HCT116 (cell line): Measurements from ENCODE around the gene DMXL1. TPM values are rescaled to one million over a fixed set of nuclear protein-coding genes. Genes with fewer than 3 reads are reported as not detected.

Source experiments
- ATAC-seq: fragments of 200-7000 bp; cut with Tn5 transposase; 2 replicates; pipeline ENCODE4 v1.9.1; 2020; ENCODE audit warnings: mild to moderate bottlenecking, moderate library complexity
- BruUV-seq: library from RNA; stranded (reverse); fragments of 400-500 nt; replicated peaks from 2 replicates; lab custom pipeline; 2021; lab: Mats Ljungman, UMichigan
- CTCF ChIA-PET: fragments of 300-600 bp; sonication (Branson Sonifier 250); formaldehyde crosslinking; loops from one replicate; lab custom pipeline; 2021; ENCODE audit warnings: antibody characterized with exemption; lab: Charles Lee
- POLR2A ChIA-PET: fragments of 300-600, 350-600 bp; sonication (Branson Sonifier 250); formaldehyde crosslinking; loops from one replicate; lab custom pipeline; 2021; ENCODE audit warnings: antibody characterized with exemption; lab: Charles Lee
- RAD21 ChIA-PET, 2 experiments: fragments of 300-600 bp; sonication (Branson Sonifier 250); formaldehyde crosslinking; loops; one replicate each; lab custom pipeline; 2023; ENCODE audit warnings: low total read pairs in 2 of 2; ENCODE audit not compliant: uncharacterized antibody in 2 of 2, unreplicated experiment in 2 of 2, low non-redundant PET in 1 of 2; lab: Charles Lee
- DNase-seq: peaks from one replicate; pipeline ENCODE4 v3.0.0-alpha.2; 2010; ENCODE audit warnings: low read depth, low spot score
- H2AFZ ChIP-seq: fragments of 200-600 bp; shearing (Covaris generic), sonication (generic); 2 replicates; pipeline ENCODE4 v1.6.1; 2017; ENCODE audit warnings: low read depth, mixed run types, mixed read lengths, antibody characterized with exemption, low read length; ENCODE audit not compliant: poor library complexity, severe bottlenecking
- H3K27ac ChIP-seq: 2 replicates; pipeline ENCODE4 v1.5.1; 2012; ENCODE audit warnings: low read depth, low read length
- H3K27me3 ChIP-seq: fragments of 200-600 bp; sonication (generic); 2 replicates; pipeline ENCODE4 v1.6.1; 2016; ENCODE audit warnings: mixed run types, low read length, mixed read lengths; ENCODE audit not compliant: insufficient read depth
- H3K36me3 ChIP-seq, 2 experiments: fragments of 200-500 bp in 1 of 2; fragments of 200-600 bp in 1 of 2; sonication (Bioruptor generic) in 1 of 2; sonication (generic) in 1 of 2; 2 replicates each; pipeline versions ENCODE4 v1.5.1 to v1.6.1; 2014 to 2016; ENCODE audit warnings: low read length in 2 of 2, inconsistent platforms in 1 of 2, mixed read lengths in 1 of 2, mixed run types in 1 of 2; ENCODE audit not compliant: insufficient read depth in 2 of 2, control insufficient read depth in 1 of 2
- H3K4me1 ChIP-seq, 2 experiments: fragments of 200-600 bp in 1 of 2; sonication (generic) in 1 of 2; 2 replicates each; pipeline versions ENCODE4 v1.5.1 to v1.6.1; 2012 to 2017; ENCODE audit warnings: low read length in 2 of 2, inconsistent platforms in 1 of 2, mild to moderate bottlenecking in 1 of 2, mixed read lengths in 1 of 2, mixed run types in 1 of 2, moderate library complexity in 1 of 2; ENCODE audit not compliant: insufficient read depth in 2 of 2, control insufficient read depth in 1 of 2
- H3K4me2 ChIP-seq: fragments of 200-600 bp; sonication (generic); 2 replicates; pipeline ENCODE4 v1.6.1; 2017; ENCODE audit warnings: mixed run types, low read length, mixed read lengths
- H3K4me3 ChIP-seq, 2 experiments: fragments of 200-600 bp in 1 of 2; sonication (generic) in 1 of 2; replicated peaks in 1 of 2; 2 replicates each; pipeline ENCODE4 v1.5.1; 2011 to 2016; ENCODE audit warnings: low read length in 2 of 2, control low read depth in 1 of 2, low read depth in 1 of 2, mild to moderate bottlenecking in 1 of 2, mixed read lengths in 1 of 2, mixed run types in 1 of 2
- H3K79me2 ChIP-seq: fragments of 200-600 bp; sonication (generic); 2 replicates; pipeline ENCODE4 v1.6.1; 2017; ENCODE audit warnings: mild to moderate bottlenecking, mixed run types, low read length, moderate library complexity, mixed read lengths; ENCODE audit not compliant: insufficient read depth
- H3K9ac ChIP-seq: fragments of 200-600 bp; sonication (generic); 2 replicates; pipeline ENCODE4 v1.6.1; 2016; ENCODE audit warnings: low read length, mixed read lengths
- H3K9me2 ChIP-seq: fragments of 200-600 bp; sonication (generic), shearing (Covaris generic); 2 replicates; pipeline ENCODE4 v1.6.1; 2017; ENCODE audit warnings: mixed run types, mild to moderate bottlenecking, moderate library complexity; ENCODE audit not compliant: insufficient read depth
- H3K9me3 ChIP-seq, 2 experiments: fragments of 200-500 bp in 1 of 2; fragments of 200-600 bp in 1 of 2; sonication (Bioruptor generic) in 1 of 2; sonication (generic) in 1 of 2; 2 replicates each; pipeline ENCODE4 v1.6.1; 2014 to 2017; ENCODE audit warnings: low read length in 2 of 2, mixed read lengths in 2 of 2, inconsistent platforms in 1 of 2, low read depth in 1 of 2, mild to moderate bottlenecking in 1 of 2, mixed run types in 1 of 2, moderate library complexity in 1 of 2; ENCODE audit not compliant: control insufficient read depth in 1 of 2, insufficient read depth in 1 of 2
- H4K20me1 ChIP-seq: fragments of 200-600 bp; sonication (generic), shearing (Covaris generic); 2 replicates; pipeline ENCODE4 v1.6.1; 2017; ENCODE audit warnings: mixed run types, mild to moderate bottlenecking, moderate library complexity; ENCODE audit not compliant: insufficient read depth
- ATF3 ChIP-seq: IDR thresholded peaks from 2 replicates; pipeline ENCODE4 v1.6.1; 2012
- CBX3 ChIP-seq: IDR thresholded peaks from 2 replicates; pipeline ENCODE4 v1.6.1; 2012; ENCODE audit warnings: low read depth
- CTCF ChIP-seq, 3 experiments: fragments of 200-600 bp in 1 of 3; sonication (generic) in 1 of 3; IDR thresholded peaks in 2 of 3; conservative IDR thresholded peaks in 1 of 3; 2 replicates each; pipeline ENCODE4 v1.5.1; 2012 to 2017; ENCODE audit warnings: low read depth in 2 of 3, low read length in 2 of 3, antibody characterized with exemption in 1 of 3, borderline replicate concordance in 1 of 3, control low read depth in 1 of 3, mild to moderate bottlenecking in 1 of 3, mixed read lengths in 1 of 3, mixed run types in 1 of 3, moderate library complexity in 1 of 3; ENCODE audit not compliant: insufficient read depth in 1 of 3
- EGR1 ChIP-seq: IDR thresholded peaks from 2 replicates; pipeline ENCODE4 v1.6.1; 2012; ENCODE audit warnings: low read depth
- ELF1 ChIP-seq: IDR thresholded peaks from 2 replicates; pipeline ENCODE4 v1.6.1; 2012; ENCODE audit warnings: low read depth, borderline replicate concordance
- EZH2 ChIP-seq: fragments of 200-600 bp; sonication (generic); IDR thresholded peaks from 2 replicates; pipeline ENCODE4 v1.6.1; 2017; ENCODE audit warnings: antibody characterized with exemption, mixed run types
- EZH2phosphoT487 ChIP-seq: fragments of 200-600 bp; IDR thresholded peaks from 2 replicates; pipeline ENCODE4 v1.6.1; 2018; ENCODE audit warnings: antibody characterized with exemption, borderline replicate concordance
- FOSL1 ChIP-seq: IDR thresholded peaks from 2 replicates; pipeline ENCODE4 v1.6.1; 2012; ENCODE audit warnings: low read depth
- MAX ChIP-seq: IDR thresholded peaks from 2 replicates; pipeline ENCODE4 v1.6.1; 2012
- POLR2A ChIP-seq: IDR thresholded peaks from 2 replicates; pipeline ENCODE4 v1.7.0; 2011; ENCODE audit warnings: borderline replicate concordance; ENCODE audit not compliant: insufficient read depth, insufficient read length; ENCODE audit errors: extremely low read depth
- SP1 ChIP-seq: IDR thresholded peaks from 2 replicates; pipeline ENCODE4 v1.6.1; 2012; ENCODE audit warnings: low read depth
- TCF7L2 ChIP-seq: IDR thresholded peaks from 2 replicates; pipeline ENCODE4 v1.7.0; 2011; ENCODE audit warnings: borderline replicate concordance, inconsistent platforms; ENCODE audit not compliant: insufficient read depth, insufficient read length; ENCODE audit errors: extremely low read depth
- YY1 ChIP-seq: IDR thresholded peaks from 2 replicates; pipeline ENCODE4 v1.6.1; 2011; ENCODE audit warnings: low read length, low read depth, moderate library complexity, mild to moderate bottlenecking; ENCODE audit not compliant: insufficient replicate concordance; ENCODE audit errors: extremely low read depth
- ZFX ChIP-seq: fragments of 450-650 bp; IDR thresholded peaks from 2 replicates; pipeline ENCODE4 v1.6.1; 2017
- intact Hi-C: fragments of 100-400 bp; cut with micrococcal nuclease; formaldehyde crosslinking; loops from 2 replicates; pipeline ENCODE4 v1.10.0; 2022
- total RNA-seq: library from RNA; stranded (reverse); gene quantifications from one replicate; pipeline ENCODE4 v1.2.1, GENCODE V29; 2021; ENCODE audit not compliant: unreplicated experiment

The DMXL1 gene
- total RNA-seq, 1 experiment from 2014 or later, result 21.1 TPM

DNA sequence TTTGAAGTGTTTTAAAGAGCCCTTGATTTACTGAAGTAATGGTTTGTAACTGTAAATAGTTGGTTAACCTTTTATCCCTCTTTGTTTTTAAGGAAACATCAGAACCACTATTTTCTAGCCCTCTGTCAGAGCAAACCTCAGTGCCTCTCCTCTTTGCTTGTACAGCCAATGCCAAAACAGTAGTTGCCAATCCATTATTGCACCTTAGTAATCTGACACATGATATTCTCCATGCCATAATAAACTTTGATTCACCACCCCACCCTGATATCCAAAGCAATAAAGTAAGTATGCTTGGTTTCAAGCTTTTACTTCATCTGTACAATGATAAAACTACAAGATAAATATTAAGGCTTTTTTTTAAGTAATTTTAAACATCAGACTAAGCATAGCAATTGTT, 100.8 kb downstream of the DMXL1 start:
- RAD21 ChIA-PET, result no interaction called here
- H3K27ac ChIP-seq, result no peak overlapping the region
- H3K9me3 ChIP-seq, result no peaks in the 10 kb centered on the region
- H3K36me3 ChIP-seq, result no peaks in the 10 kb centered on the region
- H3K27me3 ChIP-seq, result no peaks in the 10 kb centered on the region
- no peak for TF ChIP-seq CTCF (IDR thresholded peaks at IDR 0.05 in 2 of 3, conservative IDR thresholded peaks at IDR 0.05 in 1 of 3; ENCODE audit: borderline replicate concordance in 1 of 3, insufficient read depth in 1 of 3, low read depth in 2 of 3, low read length in 2 of 3)
- no peak for TF ChIP-seq FOSL1
- TF ChIP-seq POLR2A, result no peak
- no peak for TF ChIP-seq EZH2phosphoT487
- TF ChIP-seq EZH2, result no peak
- no peak for TF ChIP-seq SP1
- H3K79me2 ChIP-seq, result no peaks in the 10 kb centered on the region
- POLR2A ChIA-PET, result no interaction called here
- no peak overlapping the region for H2AFZ ChIP-seq
- BruUV-seq, result no TSS peak
- H3K4me1 ChIP-seq, result no peaks in the 10 kb centered on the region
- no peak overlapping the region for H3K9ac ChIP-seq
- no peaks in the 10 kb centered on the region for H4K20me1 ChIP-seq
- no peak overlapping the region for H3K4me2 ChIP-seq
- intact Hi-C loops, result no loop called here
- ATAC-seq (no peak), DNase-seq (no peak)
- no peak overlapping the region for H3K4me3 ChIP-seq
- CTCF ChIA-PET, result no interaction called here
- H3K9me2 ChIP-seq, result no peaks in the 10 kb centered on the region

DNA sequence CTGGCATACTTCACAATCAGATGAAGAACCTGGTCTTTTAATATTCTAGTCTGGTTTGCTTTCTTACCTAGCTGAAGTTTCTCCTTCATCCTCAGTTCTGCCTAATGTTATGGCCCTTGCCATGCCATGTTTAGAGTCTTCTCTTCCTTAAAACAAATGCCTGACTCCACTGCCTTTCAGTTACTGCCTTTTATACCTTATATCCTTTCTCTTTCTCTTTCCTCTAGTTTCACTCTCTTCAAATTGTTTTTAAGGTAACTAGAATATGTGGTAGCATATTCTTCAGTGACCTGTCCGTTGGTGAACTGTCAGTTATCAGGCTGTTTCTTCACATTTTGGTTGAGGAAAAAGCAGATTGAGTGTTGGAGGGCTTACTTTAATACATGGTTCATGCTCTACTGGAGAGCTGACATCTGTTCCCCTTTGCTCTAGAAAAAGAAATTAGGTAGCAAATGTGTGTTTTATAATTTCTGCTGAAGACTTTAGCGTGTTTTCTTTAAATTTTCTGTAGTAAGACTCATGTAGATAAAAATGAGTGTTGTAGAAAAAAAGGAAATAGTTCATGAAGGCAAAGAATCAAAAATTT, 103.8 kb downstream of the DMXL1 start:
- no TSS peak for BruUV-seq
- H3K4me1 ChIP-seq, result no peaks in the 10 kb centered on the region
- no peak overlapping the region for H3K9ac ChIP-seq
- H3K79me2 ChIP-seq, result no peaks in the 10 kb centered on the region
- DNase-seq, result no peak
- ChIA-PET POLR2A (no interaction called here), RAD21 (no interaction called here), CTCF (no interaction called here)
- intact Hi-C loops, result no loop called here
- H3K4me2 ChIP-seq, result no peak overlapping the region
- H4K20me1 ChIP-seq, result no peaks in the 10 kb centered on the region
- H3K9me2 ChIP-seq, result no peaks in the 10 kb centered on the region
- H2AFZ ChIP-seq, result no peak overlapping the region
- H3K36me3 ChIP-seq, result no peaks in the 10 kb centered on the region
- no peak for ATAC-seq
- H3K27ac ChIP-seq, result no peak overlapping the region
- H3K27me3 ChIP-seq, result no peaks in the 10 kb centered on the region
- H3K9me3 ChIP-seq, result no peaks in the 10 kb centered on the region
- no peak overlapping the region for H3K4me3 ChIP-seq
- TF ChIP-seq ZFX, result no peak
- no peak for TF ChIP-seq CTCF (IDR thresholded peaks at IDR 0.05 in 2 of 3, conservative IDR thresholded peaks at IDR 0.05 in 1 of 3; ENCODE audit: borderline replicate concordance in 1 of 3, insufficient read depth in 1 of 3, low read depth in 2 of 3, low read length in 2 of 3)
- TF ChIP-seq MAX, result no peak
- TF ChIP-seq YY1, result no peak
- TF ChIP-seq SP1, result no peak
- no peak for TF ChIP-seq ATF3
- TF ChIP-seq EZH2phosphoT487, result no peak
- no peak for TF ChIP-seq FOSL1
- TF ChIP-seq CBX3, result no peak
- no peak for TF ChIP-seq TCF7L2
- no peak for TF ChIP-seq ELF1
- TF ChIP-seq POLR2A, result no peak
- no peak for TF ChIP-seq EZH2
- no peak for TF ChIP-seq EGR1
